Glutamatergic neuron (in vitro differentiated cells): ENCODE measurements around the gene MRPL21. TPM values are rescaled to one million over a fixed set of nuclear protein-coding genes. Genes with fewer than 3 reads are reported as not detected.

Experiments used
- DNase-seq: peaks from one replicate; pipeline ENCODE4 v3.0.0; 2022
- H3K27ac Mint-ChIP-seq: one replicate; pipeline ENCODE4 v1.8.0; 2020; ENCODE audit warnings: mild to moderate bottlenecking, mixed read lengths, inconsistent platforms; ENCODE audit not compliant: unreplicated experiment
- H3K27me3 Mint-ChIP-seq: one replicate; pipeline ENCODE4 v1.8.0; 2020; ENCODE audit warnings: mild to moderate bottlenecking, moderate library complexity, mixed read lengths, inconsistent platforms; ENCODE audit not compliant: unreplicated experiment
- H3K36me3 Mint-ChIP-seq: one replicate; pipeline ENCODE4 v1.8.0; 2020; ENCODE audit warnings: mild to moderate bottlenecking, mixed read lengths, inconsistent platforms; ENCODE audit not compliant: unreplicated experiment
- H3K4me1 Mint-ChIP-seq: one replicate; pipeline ENCODE4 v1.8.0; 2020; ENCODE audit warnings: mild to moderate bottlenecking, low read depth, mixed read lengths, inconsistent platforms; ENCODE audit not compliant: unreplicated experiment
- H3K4me3 Mint-ChIP-seq: one replicate; pipeline ENCODE4 v1.8.0; 2020; ENCODE audit warnings: mild to moderate bottlenecking, mixed read lengths, inconsistent platforms; ENCODE audit not compliant: unreplicated experiment
- H3K9me3 Mint-ChIP-seq: one replicate; pipeline ENCODE4 v1.8.0; 2020; ENCODE audit warnings: mild to moderate bottlenecking, moderate library complexity, mixed read lengths, inconsistent platforms; ENCODE audit not compliant: unreplicated experiment
- CTCF ChIP-seq: fragments of 200-600 bp; sonication (generic); IDR thresholded peaks from one replicate; pipeline ENCODE4 v1.5.0; 2021; ENCODE audit not compliant: partially characterized antibody, unreplicated experiment
- total RNA-seq: library from RNA; stranded (reverse); fragmentation: NEBNext Ultra II Directional; extraction: Animal tissue kit (Norgen Biotek cat#: 25700); gene quantifications from one replicate; pipeline ENCODE4 v1.2.1, GENCODE V29; 2021; ENCODE audit not compliant: unreplicated experiment

Gene MRPL21
- total RNA-seq, 1 donor from 2014 or later = 54.3 TPM

- no peak for DNase-seq
- H3K36me3 Mint-ChIP-seq = no peaks in the 10 kb centered on the region
- no peak overlapping the region for H3K4me3 Mint-ChIP-seq
- peaks cover 1% of the 10 kb centered on the region for H3K9me3 Mint-ChIP-seq
- H3K27me3 Mint-ChIP-seq = no peaks in the 10 kb centered on the region
- H3K27ac Mint-ChIP-seq = no peak overlapping the region
- peaks cover 10% of the 10 kb centered on the region for H3K4me1 Mint-ChIP-seq
- TF ChIP-seq CTCF = no peak
Measured at GRCh38 chr11:68947151-68947550, 43.5 kb upstream of the MRPL21 start.

- Mint-ChIP-seq H3K4me1 (peaks cover 10% of the 10 kb centered on the region), H3K27ac (no peak overlapping the region), H3K27me3 (no peaks in the 10 kb centered on the region), H3K36me3 (no peaks in the 10 kb centered on the region), H3K4me3 (no peak overlapping the region), H3K9me3 (peaks cover 1% of the 10 kb centered on the region)
- TF ChIP-seq CTCF = no peak
- DNase-seq = no peak
Measured at GRCh38 chr11:68946416-68947090, 42.9 kb upstream of the MRPL21 start.

- peaks cover 3% of the 10 kb centered on the region for H3K4me1 Mint-ChIP-seq
- no peak overlapping the region for H3K4me3 Mint-ChIP-seq
- no peak overlapping the region for H3K27ac Mint-ChIP-seq
- no peak for DNase-seq
- H3K27me3 Mint-ChIP-seq = no peaks in the 10 kb centered on the region
- TF ChIP-seq CTCF = no peak
- H3K9me3 Mint-ChIP-seq = no peaks in the 10 kb centered on the region
- no peaks in the 10 kb centered on the region for H3K36me3 Mint-ChIP-seq
Measured at GRCh38 chr11:68942751-68943271, 39.2 kb upstream of the MRPL21 start.

- H3K36me3 Mint-ChIP-seq = no peaks in the 10 kb centered on the region
Measured at GRCh38 chr11:68942095-68942620, 38.5 kb upstream of the MRPL21 start.

More at GRCh38 chr11:68942095-68942620, 38.5 kb upstream of the MRPL21 start:
- Mint-ChIP-seq H3K4me1 (peaks cover 3% of the 10 kb centered on the region), H3K27ac (no peak overlapping the region), H3K9me3 (no peaks in the 10 kb centered on the region), H3K4me3 (no peak overlapping the region), H3K27me3 (no peaks in the 10 kb centered on the region)
- no peak for DNase-seq
- TF ChIP-seq CTCF = no peak
